OCI-LY3 (cell line): ENCODE measurements around the gene RAPGEF5.

Source experiments
- EZH2phosphoT487 ChIP-seq: fragments of 200-600 bp; shearing (Covaris generic); IDR thresholded peaks from 2 replicates; pipeline ENCODE4 v1.6.1; 2018; ENCODE audit warnings: antibody characterized with exemption, mixed run types, low read depth
- TF ChIP-seq, protein P1 (sequence below): fragments of 200-600, 300-600 bp; sonication (generic); IDR thresholded peaks from 2 replicates; pipeline ENCODE4 v1.5.1; 2014; ENCODE audit warnings: antibody characterized with exemption, low read length, low read depth

DNA sequence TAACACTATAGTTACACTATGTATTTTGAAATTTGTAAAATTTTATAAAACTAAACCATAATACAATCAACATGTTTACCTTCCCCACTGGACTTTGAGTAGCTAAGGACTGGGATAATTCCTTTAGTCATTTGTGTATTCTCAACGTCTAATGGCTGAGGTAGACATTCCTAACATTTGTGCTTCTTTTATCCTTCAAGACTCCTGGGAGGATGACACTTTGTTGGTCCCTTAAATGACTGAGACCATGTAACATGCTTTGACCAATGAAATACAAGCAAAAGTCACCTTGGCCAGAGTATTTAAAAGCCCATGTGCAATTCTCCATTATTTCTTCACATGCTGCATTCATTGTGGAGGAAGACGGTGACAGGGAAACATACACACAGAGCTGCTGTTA is 18.5 kb downstream of the RAPGEF5 start:
- TF ChIP-seq, protein P1, sequence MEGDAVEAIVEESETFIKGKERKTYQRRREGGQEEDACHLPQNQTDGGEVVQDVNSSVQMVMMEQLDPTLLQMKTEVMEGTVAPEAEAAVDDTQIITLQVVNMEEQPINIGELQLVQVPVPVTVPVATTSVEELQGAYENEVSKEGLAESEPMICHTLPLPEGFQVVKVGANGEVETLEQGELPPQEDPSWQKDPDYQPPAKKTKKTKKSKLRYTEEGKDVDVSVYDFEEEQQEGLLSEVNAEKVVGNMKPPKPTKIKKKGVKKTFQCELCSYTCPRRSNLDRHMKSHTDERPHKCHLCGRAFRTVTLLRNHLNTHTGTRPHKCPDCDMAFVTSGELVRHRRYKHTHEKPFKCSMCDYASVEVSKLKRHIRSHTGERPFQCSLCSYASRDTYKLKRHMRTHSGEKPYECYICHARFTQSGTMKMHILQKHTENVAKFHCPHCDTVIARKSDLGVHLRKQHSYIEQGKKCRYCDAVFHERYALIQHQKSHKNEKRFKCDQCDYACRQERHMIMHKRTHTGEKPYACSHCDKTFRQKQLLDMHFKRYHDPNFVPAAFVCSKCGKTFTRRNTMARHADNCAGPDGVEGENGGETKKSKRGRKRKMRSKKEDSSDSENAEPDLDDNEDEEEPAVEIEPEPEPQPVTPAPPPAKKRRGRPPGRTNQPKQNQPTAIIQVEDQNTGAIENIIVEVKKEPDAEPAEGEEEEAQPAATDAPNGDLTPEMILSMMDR, result no peak
- no peak for TF ChIP-seq EZH2phosphoT487
